Prostate gland (tissue), 2 donors: Measurements from ENCODE around the gene OR8G5.

Experiments used
- POLR2AphosphoS5 ChIP-seq: sonication (generic); formaldehyde crosslinking; IDR thresholded peaks from one replicate; pipeline ENCODE4 v1.6.1; 2017; ENCODE audit warnings: antibody characterized with exemption
- TF ChIP-seq, protein P1 (sequence below), 4 experiments: fragments of 200-600 bp in 2 of 4; fragments of 450-650 bp in 2 of 4; sonication (generic) in 2 of 4; IDR thresholded peaks; 1 replicate in 3 of 4; 2 replicates in 1 of 4; pipeline ENCODE4 v1.5.1; 2016 to 2019; ENCODE audit warnings: antibody characterized with exemption in 4 of 4, mild to moderate bottlenecking in 2 of 4, moderate library complexity in 2 of 4

DNA sequence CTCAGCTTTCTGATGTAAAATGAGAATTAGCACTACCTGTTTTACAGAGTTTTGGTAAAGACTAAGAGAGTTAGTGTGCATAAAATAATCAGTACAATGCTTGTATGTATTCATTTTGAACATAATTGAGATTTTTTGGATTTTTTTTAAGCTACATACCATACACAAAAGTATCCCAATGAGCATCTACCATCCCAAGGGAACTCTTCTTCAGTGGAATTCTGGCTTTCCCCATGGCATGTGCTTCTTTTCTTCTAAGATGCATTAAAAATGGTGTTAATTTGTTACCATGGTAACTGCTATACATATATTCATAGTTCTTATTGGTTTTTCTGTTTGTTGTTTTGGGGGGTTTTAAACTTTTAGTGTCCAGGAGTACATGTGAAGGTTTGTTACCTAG is 39.8 kb downstream of the OR8G5 start:
- TF ChIP-seq, protein P1, sequence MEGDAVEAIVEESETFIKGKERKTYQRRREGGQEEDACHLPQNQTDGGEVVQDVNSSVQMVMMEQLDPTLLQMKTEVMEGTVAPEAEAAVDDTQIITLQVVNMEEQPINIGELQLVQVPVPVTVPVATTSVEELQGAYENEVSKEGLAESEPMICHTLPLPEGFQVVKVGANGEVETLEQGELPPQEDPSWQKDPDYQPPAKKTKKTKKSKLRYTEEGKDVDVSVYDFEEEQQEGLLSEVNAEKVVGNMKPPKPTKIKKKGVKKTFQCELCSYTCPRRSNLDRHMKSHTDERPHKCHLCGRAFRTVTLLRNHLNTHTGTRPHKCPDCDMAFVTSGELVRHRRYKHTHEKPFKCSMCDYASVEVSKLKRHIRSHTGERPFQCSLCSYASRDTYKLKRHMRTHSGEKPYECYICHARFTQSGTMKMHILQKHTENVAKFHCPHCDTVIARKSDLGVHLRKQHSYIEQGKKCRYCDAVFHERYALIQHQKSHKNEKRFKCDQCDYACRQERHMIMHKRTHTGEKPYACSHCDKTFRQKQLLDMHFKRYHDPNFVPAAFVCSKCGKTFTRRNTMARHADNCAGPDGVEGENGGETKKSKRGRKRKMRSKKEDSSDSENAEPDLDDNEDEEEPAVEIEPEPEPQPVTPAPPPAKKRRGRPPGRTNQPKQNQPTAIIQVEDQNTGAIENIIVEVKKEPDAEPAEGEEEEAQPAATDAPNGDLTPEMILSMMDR (IDR thresholded peaks at IDR 0.05), result no peak
- TF ChIP-seq POLR2AphosphoS5, result no peak
